Stimulated activated CD8-positive, alpha-beta memory T cell treated with anti-CD3 and anti-CD28 coated beads, Interleukin-15, amount 100 ng/mL, for 1 hour (primary cell): Measurements from ENCODE around the gene IQGAP1.
"Not testable (repeated sequence)": the region's sequence is repeated elsewhere in the genome, so short reads cannot be mapped to it uniquely, and the experiment has no call there.

ENCODE experiments used
- DNase-seq: peaks from one replicate; pipeline ENCODE4 v3.0.0-alpha.2; 2020; ENCODE audit warnings: low read depth

The IQGAP1 gene

GRCh38 chr15:90489514-90489913, 101.5 kb downstream of the IQGAP1 start:
- no peak for DNase-seq

GRCh38 chr15:90489944-90490343, 101.9 kb downstream of the IQGAP1 start:
- DNase-seq = no peak

- no peak for DNase-seq
These were observed 105.6 kb downstream of the IQGAP1 start for GRCh38 chr15:90493647-90494046.

DNA sequence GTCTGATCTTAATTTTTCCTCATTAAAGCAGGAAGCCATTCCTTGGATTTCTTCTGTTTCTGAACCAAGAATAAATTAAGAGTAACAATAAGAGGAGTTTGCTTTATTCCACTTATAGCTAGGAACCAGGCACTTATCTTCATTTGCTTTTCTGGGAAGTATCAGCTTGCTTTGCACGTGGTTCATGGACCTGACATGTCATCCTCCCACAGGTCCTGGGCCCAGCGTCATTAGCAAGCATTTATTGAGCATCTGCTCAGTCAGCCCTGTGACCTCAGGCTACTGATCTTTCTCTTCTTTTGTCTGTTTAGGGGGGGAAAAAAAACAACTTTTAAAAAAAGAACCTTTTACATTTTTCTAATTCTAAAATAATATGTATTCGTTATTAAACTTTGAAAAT, 107.0 kb downstream of the IQGAP1 start:
- DNase-seq = no peak

DNA sequence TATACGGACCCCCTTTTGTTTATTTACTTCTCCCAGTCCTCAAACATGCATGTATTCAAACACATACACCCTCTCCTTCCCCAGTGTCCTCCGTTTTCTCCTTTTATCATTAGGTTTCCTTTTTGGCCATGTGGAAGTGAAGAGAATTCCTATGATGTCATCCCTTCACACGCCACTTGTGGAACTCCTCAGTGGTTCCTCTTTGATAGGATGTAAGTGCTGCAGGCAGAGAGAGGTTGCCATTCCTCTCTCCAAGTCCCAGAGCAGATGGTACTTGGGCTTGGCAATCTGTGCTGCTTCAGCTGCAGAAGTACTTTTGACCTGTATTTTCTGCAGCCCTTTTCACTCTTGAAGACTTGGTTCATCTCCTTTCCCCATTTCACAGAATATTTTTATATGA, 108.7 kb downstream of the IQGAP1 start:
- DNase-seq = no peak

DNA sequence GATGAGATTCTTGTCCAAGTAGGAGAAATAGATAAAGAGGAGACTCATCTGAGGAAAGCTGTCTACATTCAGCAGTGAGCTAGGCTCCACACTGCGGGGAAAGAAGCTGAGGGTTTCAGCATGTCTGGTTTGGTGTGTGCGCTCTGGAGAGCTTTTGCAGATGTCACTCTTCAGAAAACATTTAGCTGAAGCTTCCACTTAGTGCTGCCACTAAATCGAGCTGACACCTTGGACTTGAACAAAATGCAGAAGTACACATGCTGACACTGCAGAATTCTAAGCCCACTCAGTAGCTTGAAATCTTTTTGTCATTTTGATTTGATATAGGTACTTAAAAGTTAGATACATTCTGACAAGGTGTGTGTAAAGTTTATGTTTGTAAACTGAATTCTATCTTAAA, 109.3 kb downstream of the IQGAP1 start:
- no peak for DNase-seq

GRCh38 chr15:90497912-90498311, 109.9 kb downstream of the IQGAP1 start:
- DNase-seq = no peak

- no peak for DNase-seq
These were observed 112.1 kb downstream of the IQGAP1 start for GRCh38 chr15:90500171-90500570.

DNA sequence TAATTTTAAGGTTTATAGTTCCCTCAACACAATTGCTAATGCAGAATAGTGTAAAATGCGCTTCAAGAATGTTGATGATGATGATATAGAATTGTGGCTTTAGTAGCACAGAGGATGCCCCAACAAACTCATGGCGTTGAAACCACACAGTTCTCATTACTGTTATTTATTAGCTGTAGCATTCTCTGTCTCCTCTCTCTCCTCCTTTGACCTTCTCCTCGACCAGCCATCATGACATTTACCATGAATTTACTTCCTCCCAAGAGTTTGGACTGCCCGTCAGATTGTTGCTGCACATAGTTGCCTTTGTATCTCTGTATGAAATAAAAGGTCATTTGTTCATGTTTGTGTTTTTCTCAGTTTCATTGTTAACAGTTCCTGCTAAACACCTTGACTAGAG, 113.9 kb downstream of the IQGAP1 start:
- no peak for DNase-seq

GRCh38 chr15:90510781-90511180, 122.7 kb downstream of the IQGAP1 start:
- not testable (repeated sequence) for DNase-seq

DNA sequence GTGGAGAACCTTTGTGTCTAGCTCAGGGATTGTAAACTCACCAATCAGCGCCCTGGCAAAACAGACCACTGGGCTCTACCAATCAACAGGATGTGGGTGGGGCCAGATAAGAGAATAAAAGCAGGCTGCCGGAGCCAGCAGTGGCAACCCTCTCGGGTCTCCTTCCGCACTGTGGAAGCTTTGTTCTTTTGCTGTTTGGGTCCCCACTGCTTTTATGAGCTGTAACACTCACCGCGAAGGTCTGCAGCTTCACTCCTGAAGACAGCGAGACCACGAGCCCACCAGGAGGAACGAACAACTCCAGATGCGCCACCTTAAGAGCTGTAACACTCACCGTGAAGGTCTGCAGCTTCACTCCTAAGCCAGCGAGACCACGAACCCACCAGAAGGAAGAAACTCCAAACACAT, 123.2 kb downstream of the IQGAP1 start:
- DNase-seq = not testable (repeated sequence)

DNA sequence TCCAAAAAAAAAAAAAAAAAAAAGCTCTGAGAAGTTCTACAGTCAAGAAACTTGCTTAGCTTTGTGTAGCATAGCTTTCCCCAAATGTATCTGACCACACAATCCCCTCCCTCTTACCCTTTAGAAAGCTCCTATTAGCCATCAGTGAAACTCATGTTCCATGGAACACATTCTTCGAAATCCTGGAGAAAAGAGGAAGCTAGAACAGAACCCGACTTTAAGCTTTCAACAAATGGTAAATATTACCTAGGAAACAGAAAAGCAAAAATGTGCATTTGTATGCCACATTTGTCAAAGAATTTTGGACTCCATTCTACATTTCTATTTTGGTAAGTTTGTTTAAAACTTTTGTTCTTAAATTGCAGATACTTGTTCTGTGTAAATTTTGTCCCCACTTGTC, 124.2 kb downstream of the IQGAP1 start:
- no peak for DNase-seq

DNA sequence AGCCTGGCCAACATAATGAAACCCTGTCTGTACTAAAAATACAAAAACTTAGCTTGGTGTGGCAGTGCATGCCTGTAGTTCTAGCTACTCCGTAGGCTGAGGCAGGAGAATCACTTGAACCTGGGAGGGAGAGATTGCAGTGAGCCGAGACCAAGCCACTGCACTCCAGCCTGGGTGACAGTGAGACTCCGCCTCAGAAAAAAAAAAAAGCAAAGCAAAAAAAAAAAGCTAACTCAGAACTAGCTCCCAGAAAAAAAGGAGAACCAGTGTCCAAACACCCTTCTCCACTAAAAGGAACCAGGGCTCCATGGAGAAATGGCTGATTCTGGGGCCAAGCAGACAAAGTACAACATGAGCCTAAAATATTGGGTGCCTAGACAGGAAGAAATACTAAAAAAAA, 124.9 kb downstream of the IQGAP1 start:
- DNase-seq = no peak

GRCh38 chr15:90513448-90513847, 125.4 kb downstream of the IQGAP1 start:
- DNase-seq = no peak

DNA sequence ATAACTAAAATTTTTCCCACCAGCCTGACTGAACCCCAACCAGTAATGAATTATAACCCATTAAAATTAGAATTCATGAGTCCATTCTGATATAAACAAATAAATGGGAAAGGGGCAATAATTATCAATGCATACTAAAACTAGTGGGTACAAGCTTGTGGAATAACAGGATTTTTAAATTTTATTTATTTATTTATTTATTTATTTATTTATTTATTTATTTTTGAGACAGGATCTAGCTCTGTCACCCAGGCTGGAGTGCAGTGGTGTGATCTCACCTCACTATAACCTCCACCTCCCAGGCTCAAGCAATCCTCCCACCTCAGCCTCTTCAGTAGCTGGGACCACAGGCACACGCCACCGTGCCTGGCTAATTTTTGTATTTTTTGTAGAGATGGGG, 125.9 kb downstream of the IQGAP1 start:
- not testable (repeated sequence) for DNase-seq

GRCh38 chr15:90519688-90520087, 131.6 kb downstream of the IQGAP1 start:
- DNase-seq = no peak

GRCh38 chr15:90520365-90520764, 132.3 kb downstream of the IQGAP1 start:
- DNase-seq = no peak

- DNase-seq = no peak
These were observed 135.3 kb downstream of the IQGAP1 start for GRCh38 chr15:90523373-90523772.

DNA sequence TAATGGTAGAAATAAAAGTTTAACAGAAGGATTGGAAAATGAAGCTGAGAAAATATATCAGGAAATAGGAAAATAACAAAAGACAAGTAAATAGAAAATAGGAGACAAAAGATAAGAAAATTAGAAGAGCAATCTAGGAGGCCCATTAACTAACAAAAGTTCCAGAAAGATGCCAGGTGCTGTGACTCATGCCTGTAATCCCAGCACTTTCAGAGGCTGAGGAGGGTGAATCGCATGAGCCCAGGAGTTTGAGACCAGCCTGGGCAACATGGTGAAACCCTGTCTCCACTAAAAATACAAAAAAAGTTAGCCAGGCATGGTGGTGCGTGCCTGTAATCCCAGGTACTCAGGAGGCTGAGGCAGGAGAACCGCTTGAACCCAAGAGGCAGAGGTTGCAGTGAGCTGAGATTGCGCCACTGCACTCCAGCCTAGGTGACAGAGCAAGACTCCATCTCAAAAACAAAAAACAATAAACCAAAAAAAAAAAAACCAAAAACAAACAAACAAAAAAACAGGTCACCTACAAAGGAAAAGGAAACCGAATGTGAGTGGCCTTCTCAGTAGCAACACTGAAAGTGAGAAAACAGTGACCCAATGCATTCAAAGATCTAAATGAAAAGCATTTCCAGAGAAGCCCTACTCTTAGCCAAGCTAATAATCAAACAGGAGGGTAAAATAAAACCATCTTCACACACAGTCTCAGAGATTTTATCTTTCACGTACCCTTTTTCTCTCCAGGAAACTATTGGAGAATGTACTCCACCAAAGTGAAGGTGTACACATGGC, 136.2 kb downstream of the IQGAP1 start:
- DNase-seq = not testable (repeated sequence)

- no peak for DNase-seq
These were observed 140.9 kb downstream of the IQGAP1 start for GRCh38 chr15:90529011-90529370.

DNA sequence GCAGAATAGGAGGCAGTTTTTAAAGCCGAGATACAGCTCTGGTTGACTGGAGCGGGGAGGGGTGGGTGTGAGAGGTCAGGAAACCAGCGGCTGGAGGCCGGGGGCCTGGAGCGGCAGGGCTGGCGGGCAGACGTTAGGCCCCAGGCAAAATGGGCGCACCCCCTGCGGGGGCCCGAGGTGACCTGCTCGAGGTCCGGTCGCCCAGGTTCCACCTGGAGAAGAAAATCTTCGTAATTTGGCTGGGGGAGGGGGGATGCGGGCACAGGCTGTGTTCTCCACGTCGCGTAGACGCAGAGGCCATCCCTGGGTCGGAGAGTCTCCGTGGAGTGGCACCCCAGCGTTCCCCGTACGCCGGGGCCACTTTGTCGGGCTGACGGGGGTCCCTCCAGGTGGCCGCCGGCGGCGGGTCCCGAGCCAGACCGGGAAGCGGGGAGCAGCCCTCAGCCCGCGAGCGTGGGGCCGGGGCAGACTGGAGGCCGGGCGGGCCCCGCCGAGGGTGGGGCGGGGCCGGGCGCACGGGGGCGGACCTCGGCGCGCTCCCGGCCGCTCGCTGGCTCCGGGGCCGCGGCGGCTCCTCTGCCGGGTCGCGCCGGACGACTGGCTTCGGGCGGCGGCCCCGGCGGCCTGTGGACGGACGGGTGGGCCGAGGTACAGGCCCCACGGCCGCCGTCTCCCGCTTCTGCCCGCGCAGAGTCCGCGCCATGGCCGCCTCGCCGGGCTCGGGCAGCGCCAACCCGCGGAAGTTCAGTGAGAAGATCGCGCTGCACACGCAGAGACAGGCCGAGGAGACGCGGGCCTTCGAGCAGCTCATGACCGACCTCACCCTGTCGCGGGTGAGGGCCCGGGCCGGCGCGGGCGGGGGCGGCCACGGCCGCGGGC, 141.6 kb downstream of the IQGAP1 start, which contains the start of gene CRTC3:
CRTC3 (plus strand) TSS at position 553 of the 879 bp plus-strand sequence; CDS start at position 702, 149 bp downstream.
- DNase-seq = no peak

GRCh38 chr15:90530250-90531051, 142.4 kb downstream of the IQGAP1 start:
- DNase-seq = no peak
